Measurements from ENCODE around the gene HABP4. TPM values are rescaled to one million over a fixed set of nuclear protein-coding genes. Genes with fewer than 3 reads are reported as not detected.

HABP4 gene
- 8.9 and 10.8 TPM in 2 replicates for polyA plus RNA-seq (2011; rRNA removed)
- 2.7 and 4.2 TPM in 2 replicates for polyA minus RNA-seq (2011; rRNA and poly(A)+ RNA removed)

GRCh38 chr9:96449845-96450612, at the start of gene HABP4:
Gene HABP4 (plus strand): TSS chr9:96450169. CDS start chr9:96450280, 111 bp downstream.
- Histone ChIP-seq H3K9me3 (ENCODE audit: control insufficient read depth, insufficient read depth, low read length) (no peaks in the 10 kb centered on the region), H3K27me3 (ENCODE audit: control insufficient read depth, insufficient read depth, low read length) (no peaks in the 10 kb centered on the region), H3K27ac (ENCODE audit: low read depth, low read length) (no peak within 1 kb of the TSS), H3K4me3 (ENCODE audit: low read depth, low read length) (peak within 1 kb of the TSS; percentile 81)
- peak; percentile 73 for DNase-seq (ENCODE audit: low read depth, low spot score)
- POLR2A ChIA-PET: interaction anchor here (0.5 to 1.4 kb wide), 4 partner anchors 28 to 161 kb away, joined by 3 to 6 read pairs (median 3); no protein-coding TSS in a partner anchor
- TF ChIP-seq CTCF (IDR thresholded peaks at IDR 0.05; ENCODE audit: low read depth, low read length): no peak
- CTCF ChIA-PET: interaction anchor here (0.9 to 1.9 kb wide), 5 partner anchors 8 to 217 kb away, joined by 3 to 10 read pairs (median 4); no protein-coding TSS in a partner anchor

- Histone ChIP-seq H3K27me3 (ENCODE audit: control insufficient read depth, insufficient read depth, low read length) (no peaks in the 10 kb centered on the region), H3K27ac (ENCODE audit: low read depth, low read length) (no peak overlapping the region), H3K4me3 (ENCODE audit: low read depth, low read length) (no peak overlapping the region), H3K9me3 (ENCODE audit: control insufficient read depth, insufficient read depth, low read length) (no peaks in the 10 kb centered on the region)
- TF ChIP-seq CTCF (IDR thresholded peaks at IDR 0.05; ENCODE audit: low read depth, low read length): no peak
- POLR2A ChIA-PET: no interaction called here
- CTCF ChIA-PET: no interaction called here
- no peak for DNase-seq (ENCODE audit: low read depth, low spot score)
Measured at GRCh38 chr9:96408409-96409280, 41.3 kb upstream of the HABP4 start.

GRCh38 chr9:96411129-96411838, 38.7 kb upstream of the HABP4 start:
- TF ChIP-seq CTCF (IDR thresholded peaks at IDR 0.05; ENCODE audit: low read depth, low read length): no peak
- no peaks in the 10 kb centered on the region for H3K9me3 ChIP-seq (ENCODE audit: control insufficient read depth, insufficient read depth, low read length)
- no peaks in the 10 kb centered on the region for H3K27me3 ChIP-seq (ENCODE audit: control insufficient read depth, insufficient read depth, low read length)
- CTCF ChIA-PET: no interaction called here
- POLR2A ChIA-PET: no interaction called here
- no peak overlapping the region for H3K27ac ChIP-seq (ENCODE audit: low read depth, low read length)
- no peak for DNase-seq (ENCODE audit: low read depth, low spot score)
- H3K4me3 ChIP-seq (ENCODE audit: low read depth, low read length): no peak overlapping the region

GRCh38 chr9:96412174-96412913, 37.6 kb upstream of the HABP4 start:
- H3K4me3 ChIP-seq (ENCODE audit: low read depth, low read length): no peak overlapping the region
- TF ChIP-seq CTCF (IDR thresholded peaks at IDR 0.05; ENCODE audit: low read depth, low read length): no peak
- ChIA-PET POLR2A (no interaction called here), CTCF (no interaction called here)
- H3K27ac ChIP-seq (ENCODE audit: low read depth, low read length): no peak overlapping the region
- H3K9me3 ChIP-seq (ENCODE audit: control insufficient read depth, insufficient read depth, low read length): no peaks in the 10 kb centered on the region
- no peak for DNase-seq (ENCODE audit: low read depth, low spot score)
- no peaks in the 10 kb centered on the region for H3K27me3 ChIP-seq (ENCODE audit: control insufficient read depth, insufficient read depth, low read length)
